Central memory CD8-positive, alpha-beta T cell (primary cell): ENCODE measurements around the gene BPIFA3.

Experiments
- ATAC-seq: fragments of 150-1000 bp; cut with Tn5 transposase; replicated peaks from 2 replicates; pipeline ENCODE4 v1.10.0; 2022; ENCODE audit warnings: mild to moderate bottlenecking, moderate FRiP score, moderate number of reproducible peaks; ENCODE audit not compliant: poor library complexity, severe bottlenecking; ENCODE audit errors: extremely low read depth
- DNase-seq, 2 donors: peaks; one replicate each; pipeline ENCODE4 v3.0.0; 2021; ENCODE audit warnings: low spot score in 2 of 2
- H3K27ac Mint-ChIP-seq: one replicate; pipeline ENCODE4 v1.8.0; 2022; ENCODE audit warnings: low read depth, mild to moderate bottlenecking, moderate library complexity, mixed read lengths
- H3K27me3 Mint-ChIP-seq: one replicate; pipeline ENCODE4 v1.8.0; 2022; ENCODE audit warnings: mixed read lengths
- H3K36me3 Mint-ChIP-seq: one replicate; pipeline ENCODE4 v1.8.0; 2022; ENCODE audit warnings: mild to moderate bottlenecking, moderate library complexity, mixed read lengths; ENCODE audit not compliant: insufficient read depth
- H3K4me1 Mint-ChIP-seq: one replicate; pipeline ENCODE4 v1.8.0; 2022; ENCODE audit warnings: mixed read lengths
- H3K4me3 Mint-ChIP-seq: one replicate; pipeline ENCODE4 v1.8.0; 2022; ENCODE audit warnings: mild to moderate bottlenecking, moderate library complexity, mixed read lengths
- H3K9me3 Mint-ChIP-seq: one replicate; pipeline ENCODE4 v1.8.0; 2022; ENCODE audit warnings: mixed read lengths

Gene BPIFA3

GRCh38 chr20:33250666-33251065 is 33.5 kb downstream of the BPIFA3 start:
- Mint-ChIP-seq H3K4me1 (no peaks in the 10 kb centered on the region), H3K27ac (no peak overlapping the region), H3K27me3 (peaks cover 16% of the 10 kb centered on the region), H3K36me3 (no peaks in the 10 kb centered on the region), H3K4me3 (no peak overlapping the region), H3K9me3 (no peaks in the 10 kb centered on the region)
- no peak for DNase-seq
- no peak for ATAC-seq

- Mint-ChIP-seq H3K4me3 (no peak overlapping the region), H3K27ac (no peak overlapping the region), H3K4me1 (no peaks in the 10 kb centered on the region), H3K36me3 (no peaks in the 10 kb centered on the region), H3K27me3 (peaks cover 25% of the 10 kb centered on the region), H3K9me3 (no peaks in the 10 kb centered on the region)
- DNase-seq (no peak), ATAC-seq (no peak)
Measured at GRCh38 chr20:33251496-33251895, 34.3 kb downstream of the BPIFA3 start.

- Mint-ChIP-seq H3K27ac (no peak overlapping the region), H3K4me1 (no peaks in the 10 kb centered on the region), H3K27me3 (peaks cover 33% of the 10 kb centered on the region), H3K9me3 (no peaks in the 10 kb centered on the region), H3K36me3 (no peaks in the 10 kb centered on the region), H3K4me3 (no peak overlapping the region)
- no peak for ATAC-seq
- DNase-seq, result no peak
Measured at GRCh38 chr20:33252460-33252859, 35.3 kb downstream of the BPIFA3 start.

- ATAC-seq (no peak), DNase-seq (no peak)
- Mint-ChIP-seq H3K4me1 (no peaks in the 10 kb centered on the region), H3K27ac (no peak overlapping the region), H3K27me3 (peaks cover 34% of the 10 kb centered on the region), H3K4me3 (no peak overlapping the region), H3K36me3 (no peaks in the 10 kb centered on the region), H3K9me3 (no peaks in the 10 kb centered on the region)
Measured at GRCh38 chr20:33255005-33255404, 37.9 kb downstream of the BPIFA3 start.

- DNase-seq, result no peak
- Mint-ChIP-seq H3K4me1 (peaks cover 4% of the 10 kb centered on the region), H3K36me3 (no peaks in the 10 kb centered on the region), H3K9me3 (no peaks in the 10 kb centered on the region), H3K4me3 (no peak overlapping the region), H3K27me3 (peaks cover 57% of the 10 kb centered on the region), H3K27ac (no peak overlapping the region)
- no peak for ATAC-seq
Measured at GRCh38 chr20:33257237-33257636, 40.1 kb downstream of the BPIFA3 start.

GRCh38 chr20:33259371-33259770 is 42.2 kb downstream of the BPIFA3 start:
- H3K27me3 Mint-ChIP-seq, result peaks cover 71% of the 10 kb centered on the region
- no peak overlapping the region for H3K27ac Mint-ChIP-seq

GRCh38 chr20:33261465-33261864 is 44.3 kb downstream of the BPIFA3 start:
- Mint-ChIP-seq H3K27me3 (peaks cover 68% of the 10 kb centered on the region), H3K4me3 (no peak overlapping the region), H3K36me3 (no peaks in the 10 kb centered on the region), H3K9me3 (no peaks in the 10 kb centered on the region), H3K27ac (no peak overlapping the region), H3K4me1 (peaks cover 5% of the 10 kb centered on the region)
- ATAC-seq, result no peak
- DNase-seq, result no peak

More at GRCh38 chr20:33259371-33259770, 42.2 kb downstream of the BPIFA3 start:
- Mint-ChIP-seq H3K9me3 (no peaks in the 10 kb centered on the region), H3K36me3 (no peaks in the 10 kb centered on the region), H3K4me1 (peaks cover 5% of the 10 kb centered on the region), H3K4me3 (no peak overlapping the region)
- no peak for ATAC-seq
- DNase-seq, result no peak

- Mint-ChIP-seq H3K36me3 (no peaks in the 10 kb centered on the region), H3K27me3 (peaks cover 71% of the 10 kb centered on the region), H3K27ac (no peak overlapping the region), H3K9me3 (no peaks in the 10 kb centered on the region), H3K4me1 (peaks cover 5% of the 10 kb centered on the region), H3K4me3 (no peak overlapping the region)
- ATAC-seq (no peak), DNase-seq (no peak)
Measured at GRCh38 chr20:33262658-33263065, 45.5 kb downstream of the BPIFA3 start.

- H3K4me1 Mint-ChIP-seq, result peaks cover 5% of the 10 kb centered on the region
- ATAC-seq (no peak), DNase-seq (no peak)
- H3K4me3 Mint-ChIP-seq, result no peak overlapping the region
- no peaks in the 10 kb centered on the region for H3K9me3 Mint-ChIP-seq
- H3K27ac Mint-ChIP-seq, result no peak overlapping the region
- H3K36me3 Mint-ChIP-seq, result no peaks in the 10 kb centered on the region
- peaks cover 82% of the 10 kb centered on the region for H3K27me3 Mint-ChIP-seq
Measured at GRCh38 chr20:33263784-33264183, 46.6 kb downstream of the BPIFA3 start.

GRCh38 chr20:33267701-33268100 is 50.5 kb downstream of the BPIFA3 start:
- H3K27ac Mint-ChIP-seq, result no peak overlapping the region
- peaks cover 92% of the 10 kb centered on the region for H3K27me3 Mint-ChIP-seq
- H3K36me3 Mint-ChIP-seq, result no peaks in the 10 kb centered on the region
- DNase-seq (no peak), ATAC-seq (no peak)
- no peak overlapping the region for H3K4me3 Mint-ChIP-seq
- H3K4me1 Mint-ChIP-seq, result no peaks in the 10 kb centered on the region
- H3K9me3 Mint-ChIP-seq, result no peaks in the 10 kb centered on the region

- H3K27ac Mint-ChIP-seq, result no peak overlapping the region
- H3K9me3 Mint-ChIP-seq, result no peaks in the 10 kb centered on the region
- no peak for ATAC-seq
- peaks cover 74% of the 10 kb centered on the region for H3K27me3 Mint-ChIP-seq
- no peak overlapping the region for H3K4me3 Mint-ChIP-seq
- no peaks in the 10 kb centered on the region for H3K4me1 Mint-ChIP-seq
- H3K36me3 Mint-ChIP-seq, result no peaks in the 10 kb centered on the region
- DNase-seq, result no peak
Measured at GRCh38 chr20:33272155-33272873, 55.2 kb downstream of the BPIFA3 start.

GRCh38 chr20:33273117-33273851 is 56.1 kb downstream of the BPIFA3 start:
- Mint-ChIP-seq H3K4me3 (no peak overlapping the region), H3K27me3 (peaks cover 73% of the 10 kb centered on the region), H3K4me1 (no peaks in the 10 kb centered on the region), H3K36me3 (no peaks in the 10 kb centered on the region), H3K9me3 (no peaks in the 10 kb centered on the region), H3K27ac (no peak overlapping the region)
- no peak for ATAC-seq
- DNase-seq, result no peak

- H3K27me3 Mint-ChIP-seq, result peaks cover 64% of the 10 kb centered on the region
- H3K4me1 Mint-ChIP-seq, result no peaks in the 10 kb centered on the region
- no peaks in the 10 kb centered on the region for H3K36me3 Mint-ChIP-seq
- H3K9me3 Mint-ChIP-seq, result no peaks in the 10 kb centered on the region
- ATAC-seq (no peak), DNase-seq (no peak)
- no peak overlapping the region for H3K27ac Mint-ChIP-seq
- H3K4me3 Mint-ChIP-seq, result no peak overlapping the region
Measured at GRCh38 chr20:33275215-33275614, 58.1 kb downstream of the BPIFA3 start.
